ENCODE results near the gene ANO4.

GRCh38 chr12:100794441-100795173 is at the start of gene ANO4:
- no peak for TF ChIP-seq ZFX (IDR thresholded peaks at IDR 0.05; ENCODE audit: borderline replicate concordance)
- TF ChIP-seq, protein P1, sequence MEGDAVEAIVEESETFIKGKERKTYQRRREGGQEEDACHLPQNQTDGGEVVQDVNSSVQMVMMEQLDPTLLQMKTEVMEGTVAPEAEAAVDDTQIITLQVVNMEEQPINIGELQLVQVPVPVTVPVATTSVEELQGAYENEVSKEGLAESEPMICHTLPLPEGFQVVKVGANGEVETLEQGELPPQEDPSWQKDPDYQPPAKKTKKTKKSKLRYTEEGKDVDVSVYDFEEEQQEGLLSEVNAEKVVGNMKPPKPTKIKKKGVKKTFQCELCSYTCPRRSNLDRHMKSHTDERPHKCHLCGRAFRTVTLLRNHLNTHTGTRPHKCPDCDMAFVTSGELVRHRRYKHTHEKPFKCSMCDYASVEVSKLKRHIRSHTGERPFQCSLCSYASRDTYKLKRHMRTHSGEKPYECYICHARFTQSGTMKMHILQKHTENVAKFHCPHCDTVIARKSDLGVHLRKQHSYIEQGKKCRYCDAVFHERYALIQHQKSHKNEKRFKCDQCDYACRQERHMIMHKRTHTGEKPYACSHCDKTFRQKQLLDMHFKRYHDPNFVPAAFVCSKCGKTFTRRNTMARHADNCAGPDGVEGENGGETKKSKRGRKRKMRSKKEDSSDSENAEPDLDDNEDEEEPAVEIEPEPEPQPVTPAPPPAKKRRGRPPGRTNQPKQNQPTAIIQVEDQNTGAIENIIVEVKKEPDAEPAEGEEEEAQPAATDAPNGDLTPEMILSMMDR (IDR thresholded peaks at IDR 0.05): no peak
